HG02678 (cell line): ENCODE measurements around the gene JARID2.
A peak's percentile ranks its signal among the peaks of the same experiment; 100 is the strongest.

Experiments used
- ATAC-seq: cut with Tn5 transposase; IDR thresholded peaks from one replicate; pipeline ENCODE4 v1.9.1; 2021; ENCODE audit warnings: mild to moderate bottlenecking, moderate library complexity; ENCODE audit not compliant: unreplicated experiment

JARID2 gene

DNA sequence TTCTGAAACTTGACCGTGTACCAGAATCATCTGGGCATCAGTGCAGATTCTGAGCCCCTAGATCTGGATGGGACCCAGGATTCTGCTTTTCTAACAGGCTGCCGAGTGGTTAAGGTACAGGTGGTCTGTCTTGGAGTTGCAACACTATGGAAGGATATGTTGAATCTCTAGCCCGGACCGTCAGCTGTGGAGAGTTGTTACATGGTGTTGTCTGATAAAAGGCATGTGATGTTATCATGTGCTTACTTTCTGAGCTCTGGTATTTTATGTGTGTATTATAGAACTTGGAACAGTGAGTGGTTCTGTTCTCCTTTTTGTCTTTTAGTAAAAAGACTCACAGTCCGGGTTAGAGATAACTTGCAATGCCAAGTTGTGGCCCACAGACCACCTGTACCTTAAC is 123.0 kb downstream of the JARID2 start:
- no peak for ATAC-seq

DNA sequence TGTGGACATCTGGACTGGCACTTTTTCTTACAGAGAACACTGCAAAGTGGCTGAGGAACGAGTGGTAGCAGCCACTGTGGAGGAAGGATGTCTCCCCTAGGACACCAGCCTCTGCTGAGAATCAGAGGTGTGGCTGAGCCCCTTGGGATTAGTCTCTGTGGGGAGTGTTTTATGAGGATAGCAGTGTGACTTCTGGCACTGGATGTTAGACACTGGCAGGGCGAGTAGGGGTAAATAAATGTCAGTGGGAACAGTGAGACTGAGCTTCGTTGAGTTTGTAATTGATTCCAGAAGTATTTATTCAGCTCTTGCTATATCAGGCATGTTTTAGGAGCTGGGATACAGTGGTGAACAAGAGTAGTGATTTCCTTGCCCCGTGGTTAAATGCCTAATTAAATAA is 124.0 kb downstream of the JARID2 start:
- ATAC-seq = no peak

DNA sequence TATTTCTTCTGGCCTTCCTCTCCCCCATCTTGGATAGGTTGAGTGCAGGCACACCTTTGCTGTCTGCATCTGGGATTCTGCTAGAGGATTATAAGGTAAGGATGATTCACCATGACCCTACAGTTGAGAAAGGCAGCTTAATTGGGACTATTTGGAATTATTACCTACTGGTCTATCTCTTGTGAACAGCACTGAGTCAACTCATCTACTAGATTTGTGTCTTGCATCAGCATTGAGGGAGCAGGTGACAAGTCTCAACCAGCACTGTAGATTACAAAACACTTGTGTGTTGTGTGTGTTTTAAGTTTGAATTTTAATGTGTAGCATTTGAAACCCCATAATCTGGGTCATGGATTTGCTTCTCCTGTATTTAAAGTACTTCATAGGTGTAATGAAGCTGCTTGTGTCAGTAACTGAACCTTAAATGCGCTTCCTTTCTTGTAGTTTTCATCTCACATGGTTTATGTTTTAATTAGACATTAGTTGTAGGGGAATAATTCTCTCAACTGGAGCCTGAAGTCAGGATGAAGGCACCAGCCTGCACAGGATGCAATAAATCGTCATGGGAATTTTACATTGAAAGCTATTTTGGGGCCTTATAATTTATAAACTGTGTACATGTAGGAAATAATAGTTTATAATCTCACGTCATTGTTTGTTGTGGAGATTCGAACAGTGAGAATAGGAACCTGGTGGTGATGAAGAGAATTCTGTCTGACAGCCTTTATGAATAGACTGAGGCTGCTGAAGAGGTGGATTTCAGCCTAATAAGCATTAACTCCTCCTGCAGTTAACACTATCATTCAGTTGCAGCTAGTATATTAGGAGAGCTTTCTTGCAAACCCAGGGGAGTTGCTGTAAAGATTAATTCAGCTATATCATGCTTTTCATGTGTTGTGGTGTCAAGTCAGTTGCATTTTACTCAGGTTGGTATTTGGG is 125.1 kb downstream of the JARID2 start:
- ATAC-seq = no peak

DNA sequence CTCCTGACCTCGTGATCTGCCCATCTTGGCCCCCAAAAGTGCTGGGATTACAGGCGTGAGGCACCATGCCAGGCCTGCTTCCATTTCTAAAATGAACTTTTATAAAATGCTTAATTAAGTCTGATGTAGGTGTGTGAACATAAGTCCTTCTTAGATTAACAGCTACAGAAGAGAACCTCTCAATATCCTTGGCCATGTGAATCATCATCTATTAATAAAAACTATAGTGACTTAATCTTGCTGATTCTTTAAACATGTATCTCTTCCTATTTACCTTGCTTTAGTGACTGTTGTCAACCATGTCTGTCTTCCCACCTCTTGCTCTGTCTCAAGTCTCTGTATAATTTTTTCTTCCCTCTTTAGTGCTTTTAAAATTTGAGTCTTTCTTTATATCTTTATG is 127.1 kb downstream of the JARID2 start:
- no peak for ATAC-seq

DNA sequence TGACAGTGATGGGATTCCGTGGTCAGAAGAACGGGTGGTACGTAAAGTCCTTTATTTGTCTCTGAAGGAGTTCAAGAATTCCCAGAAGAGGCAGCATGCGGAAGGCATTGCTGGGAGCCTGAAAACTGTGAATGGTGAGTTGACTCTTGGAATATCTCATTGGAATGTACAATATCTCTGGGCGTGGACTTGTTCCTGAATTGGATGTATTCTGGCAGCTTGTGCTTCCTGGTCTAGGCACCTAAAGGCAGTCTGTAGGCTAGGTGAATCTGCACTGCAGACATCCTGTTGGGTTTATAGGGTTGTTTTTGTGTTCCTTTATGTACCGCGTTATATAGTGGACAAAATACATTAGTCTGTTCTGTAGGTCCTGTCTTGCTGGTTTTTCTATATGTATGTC is 128.2 kb downstream of the JARID2 start:
- no peak for ATAC-seq

DNA sequence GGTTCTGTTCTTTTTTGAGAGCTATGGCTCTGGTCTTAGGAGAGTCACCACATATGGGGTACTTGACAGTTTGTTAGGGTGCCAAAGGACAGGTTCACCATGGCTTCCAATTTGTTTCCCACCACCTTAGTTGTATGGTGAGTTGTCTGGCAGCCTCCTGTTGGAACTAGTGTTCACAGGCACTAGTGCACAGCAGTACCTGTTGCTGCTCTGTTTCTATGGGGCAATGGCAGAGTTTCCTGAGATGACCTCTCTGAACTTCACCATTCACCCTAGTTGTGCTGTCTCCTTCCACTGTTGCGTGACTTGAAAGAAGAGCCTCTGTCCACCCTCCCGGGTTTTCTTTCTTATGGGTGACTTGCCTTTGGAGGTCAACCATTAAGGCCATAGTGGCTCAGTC is 129.1 kb downstream of the JARID2 start:
- no peak for ATAC-seq

DNA sequence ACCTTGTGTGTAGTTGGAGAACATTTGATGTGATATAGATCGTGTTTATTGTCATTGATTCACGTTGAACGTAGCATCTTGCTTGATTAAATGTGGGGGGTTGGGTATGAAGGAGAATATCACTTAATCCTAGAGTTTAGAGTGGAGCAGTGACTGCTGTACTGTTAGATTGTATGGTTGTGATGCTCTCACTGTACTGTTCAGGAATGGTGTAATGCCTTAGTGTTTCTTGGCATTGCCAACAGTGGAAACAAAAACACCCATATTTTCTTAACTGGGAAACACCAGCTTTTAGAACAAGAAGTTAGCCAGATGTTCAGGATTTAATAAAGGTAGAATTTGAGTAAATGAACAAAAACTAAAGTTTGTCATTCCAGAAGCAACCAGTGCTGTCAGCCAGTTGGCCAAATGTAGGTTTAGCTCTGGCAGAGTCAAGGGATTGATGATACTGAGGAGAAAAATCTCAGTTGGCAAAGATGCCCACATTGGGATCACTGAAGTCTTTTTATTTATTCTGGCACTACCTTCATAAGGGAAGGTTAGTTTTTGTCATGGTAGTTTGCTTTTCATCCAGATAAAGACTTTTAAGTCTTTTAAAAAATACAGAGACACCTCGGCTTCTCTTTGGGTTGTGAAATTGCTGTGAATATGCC is 129.9 kb downstream of the JARID2 start:
- ATAC-seq = no peak

DNA sequence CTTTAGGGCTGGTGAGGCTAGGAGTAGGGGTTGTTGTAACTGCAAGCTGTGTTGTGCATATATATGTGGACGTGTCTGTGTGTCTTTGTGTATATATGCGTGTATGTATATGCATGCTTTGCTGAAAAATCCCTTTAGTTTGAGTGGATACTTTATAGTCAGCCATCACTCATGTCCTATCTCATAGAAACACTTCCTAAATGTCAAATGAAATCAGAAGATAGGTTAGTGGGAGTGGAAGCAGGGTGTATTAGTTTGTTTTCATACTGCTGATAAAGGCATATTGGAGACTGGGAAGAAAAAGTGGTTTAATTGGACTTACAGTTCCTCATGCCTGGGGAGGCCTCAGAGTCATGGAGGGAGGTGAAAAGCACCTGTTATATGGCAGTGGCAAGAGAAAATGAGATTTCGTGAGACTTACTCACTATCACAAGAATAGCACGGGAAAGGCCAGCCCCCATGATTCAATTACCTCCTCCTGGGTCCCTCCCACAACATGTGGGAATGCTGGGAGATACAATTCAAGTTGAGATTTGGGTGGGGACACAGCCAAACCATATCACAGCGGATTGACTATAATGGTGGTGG is 131.1 kb downstream of the JARID2 start:
- ATAC-seq = no peak

DNA sequence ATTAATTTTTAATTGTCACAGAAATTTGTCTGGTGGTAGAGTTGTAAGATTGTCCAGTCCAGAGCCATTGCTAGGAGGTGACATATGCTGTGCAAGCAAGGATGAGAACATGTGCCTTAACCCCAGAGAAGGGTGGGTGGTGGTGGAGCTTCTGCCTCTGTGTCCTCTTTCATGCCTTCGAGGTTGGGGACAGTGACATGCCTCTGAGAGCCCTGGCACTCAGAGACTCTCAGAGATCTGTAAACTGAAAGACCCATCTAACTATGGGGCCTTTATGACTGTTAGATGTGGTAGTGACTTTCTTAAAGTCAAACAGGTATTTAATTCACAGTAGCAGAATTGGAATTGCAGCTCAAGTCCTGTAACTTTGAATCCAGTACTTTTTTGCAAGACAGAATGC is 132.4 kb downstream of the JARID2 start:
- ATAC-seq = no peak

DNA sequence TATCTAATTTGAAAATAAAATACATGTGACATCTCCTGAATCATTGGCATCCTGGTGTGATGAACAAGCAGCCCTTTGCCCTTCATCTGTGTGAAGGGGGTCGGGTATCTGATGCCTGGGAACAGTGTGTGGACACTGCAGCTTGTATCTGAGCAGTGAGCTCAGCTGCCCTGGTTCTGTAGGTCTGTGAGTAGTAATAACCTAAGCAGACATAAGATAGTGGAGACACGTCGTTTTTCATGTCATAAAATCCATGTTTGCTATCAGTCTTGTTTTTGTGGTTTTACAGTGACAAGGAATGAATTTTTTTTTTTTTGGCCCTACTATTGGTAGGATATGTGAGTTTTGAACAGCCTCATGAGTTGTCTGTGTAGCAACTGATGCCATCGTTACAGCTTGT is 133.0 kb downstream of the JARID2 start:
- no peak for ATAC-seq

DNA sequence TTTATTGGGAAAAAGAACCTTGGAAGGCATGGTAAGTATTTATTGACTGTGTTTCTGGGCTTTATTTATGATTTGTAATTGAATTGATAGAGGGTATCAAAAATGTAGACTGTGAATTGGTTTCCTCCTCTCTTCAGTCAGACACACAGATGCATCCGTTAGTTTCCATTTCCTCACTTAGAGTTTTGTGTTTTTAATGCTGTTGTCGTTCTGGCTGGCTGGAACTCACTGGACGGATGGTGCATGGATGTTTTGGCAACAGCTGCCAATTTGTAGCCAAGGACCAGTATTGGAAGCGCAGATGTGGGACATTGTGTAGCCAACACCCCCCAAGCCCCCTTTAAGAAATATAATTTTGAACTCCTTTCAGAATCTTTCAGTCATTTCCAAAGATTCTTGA is 134.5 kb downstream of the JARID2 start:
- no peak for ATAC-seq

DNA sequence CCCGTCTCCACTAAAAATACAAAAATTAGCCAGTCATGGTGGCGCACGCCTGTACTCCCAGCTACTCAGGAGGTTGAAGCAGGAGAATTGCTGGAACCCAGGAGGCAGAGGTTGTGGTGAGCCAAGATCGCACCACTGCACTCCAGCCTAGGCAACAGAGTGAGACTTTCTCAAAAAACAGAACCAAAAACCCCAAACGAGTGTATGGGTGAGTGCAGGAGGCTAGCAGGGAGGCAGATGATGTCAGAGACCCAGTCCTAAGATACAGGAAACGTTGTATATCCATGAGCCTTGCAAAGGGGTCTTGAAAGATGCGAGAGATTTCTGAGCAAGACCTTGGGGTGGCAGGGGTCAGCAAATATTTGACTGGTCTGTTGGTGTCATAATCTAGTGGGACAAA is 136.2 kb downstream of the JARID2 start:
- no peak for ATAC-seq

DNA sequence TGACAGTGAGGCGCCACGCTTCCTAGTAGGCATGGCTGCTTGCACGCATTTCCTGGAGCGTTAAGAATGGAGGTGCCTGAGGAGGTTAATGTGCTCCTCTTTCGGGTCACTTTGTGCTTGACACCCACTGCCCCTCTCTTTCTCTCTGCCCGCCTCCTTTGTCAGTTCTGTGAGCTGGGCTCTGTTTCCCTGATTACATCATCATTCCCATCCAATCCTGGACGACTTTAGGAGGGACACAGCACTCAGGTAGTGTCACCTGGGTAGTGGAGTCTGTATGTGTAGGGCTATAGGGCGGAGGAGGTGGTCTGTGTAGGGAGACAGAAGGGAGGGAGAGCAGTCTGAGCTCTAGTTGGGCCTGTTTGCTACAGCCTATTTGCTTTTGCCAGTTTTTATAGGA is 136.8 kb downstream of the JARID2 start:
- ATAC-seq = no peak

DNA sequence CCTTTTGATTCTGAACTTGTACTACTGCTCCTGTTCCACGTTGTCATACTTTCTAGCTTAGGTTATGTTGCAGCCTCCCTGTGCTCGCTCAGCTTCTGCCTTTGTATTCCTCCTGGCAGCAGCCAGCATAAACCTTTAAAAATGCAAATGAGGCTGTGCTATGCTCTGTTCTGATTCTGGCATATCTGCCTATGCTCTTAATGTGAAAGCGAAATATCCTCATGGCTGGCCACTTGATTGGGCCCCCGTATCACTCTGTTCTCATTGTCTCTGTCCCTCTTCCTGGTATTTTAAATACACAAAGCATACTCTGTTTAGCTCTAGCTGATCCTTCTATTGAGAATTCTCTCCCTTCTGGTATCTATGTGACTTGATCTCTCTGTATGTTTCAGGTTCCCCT is 139.0 kb downstream of the JARID2 start:
- peak; percentile 53 for ATAC-seq

DNA sequence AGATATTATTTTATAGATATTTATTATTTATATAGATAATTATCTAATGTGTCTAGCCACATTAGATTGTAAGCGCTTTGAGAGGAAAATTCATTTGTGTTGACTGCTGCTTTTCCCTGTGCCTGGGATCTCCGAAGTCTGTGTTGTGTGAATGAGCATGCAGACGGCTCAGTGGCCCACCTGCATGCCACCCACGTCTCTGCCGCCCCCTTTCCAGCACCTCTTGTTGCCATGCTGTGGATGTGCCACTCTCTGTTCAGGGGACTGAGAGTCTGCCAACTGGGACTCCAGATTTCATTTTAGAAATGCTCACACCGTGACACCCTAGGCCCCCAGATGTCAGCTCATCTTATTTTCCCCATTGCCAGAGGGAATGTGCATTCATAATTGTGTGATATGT is 139.7 kb downstream of the JARID2 start:
- no peak for ATAC-seq

DNA sequence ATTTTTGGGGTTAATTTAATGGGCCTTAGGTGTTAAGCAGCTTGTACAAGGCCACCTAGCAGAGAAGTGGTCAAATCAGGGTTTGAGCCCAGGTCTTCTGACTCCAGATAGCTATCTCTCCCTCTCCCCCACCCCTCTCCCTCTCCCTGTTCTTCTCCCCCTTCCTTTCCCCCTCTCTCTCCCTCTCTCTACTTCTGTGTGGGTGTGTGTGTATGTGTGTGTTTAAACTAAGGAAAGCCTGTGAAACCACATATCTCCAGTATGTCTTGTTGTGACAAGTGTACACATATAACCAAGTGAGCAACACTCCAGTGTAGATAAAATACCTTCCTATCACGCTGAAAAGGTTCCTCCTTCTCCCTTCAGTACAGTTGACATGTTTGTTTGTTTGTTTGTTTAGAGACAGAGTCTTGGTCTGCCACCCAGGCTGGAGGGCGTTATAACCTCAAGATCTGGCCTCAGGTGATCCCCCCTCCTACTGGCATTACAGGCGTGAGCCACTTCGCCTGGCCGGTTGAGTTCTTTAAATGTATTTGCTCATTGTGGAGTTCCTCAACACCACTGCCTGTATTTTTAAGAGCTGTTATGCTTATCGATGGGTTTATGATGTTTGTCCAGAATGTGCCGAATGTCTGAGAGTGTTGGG is 140.4 kb downstream of the JARID2 start:
- ATAC-seq = no peak

DNA sequence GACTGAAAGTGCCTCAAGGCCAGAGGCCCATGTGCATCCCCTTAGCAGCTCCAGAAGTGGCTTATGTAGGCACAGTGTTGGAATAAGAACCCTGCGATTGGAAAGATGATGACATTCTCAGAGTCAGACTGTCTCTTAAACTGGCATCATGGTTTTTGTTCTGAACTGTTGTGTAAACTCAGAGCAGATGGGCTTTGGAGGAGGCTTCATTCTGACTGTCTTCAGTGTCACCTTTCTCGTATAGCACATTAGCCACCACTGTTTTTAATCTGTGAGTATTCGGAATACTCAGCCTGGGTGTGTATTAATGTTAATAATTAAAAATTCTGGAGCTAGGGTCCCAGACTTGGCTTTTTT is 140.9 kb downstream of the JARID2 start:
- ATAC-seq = no peak

DNA sequence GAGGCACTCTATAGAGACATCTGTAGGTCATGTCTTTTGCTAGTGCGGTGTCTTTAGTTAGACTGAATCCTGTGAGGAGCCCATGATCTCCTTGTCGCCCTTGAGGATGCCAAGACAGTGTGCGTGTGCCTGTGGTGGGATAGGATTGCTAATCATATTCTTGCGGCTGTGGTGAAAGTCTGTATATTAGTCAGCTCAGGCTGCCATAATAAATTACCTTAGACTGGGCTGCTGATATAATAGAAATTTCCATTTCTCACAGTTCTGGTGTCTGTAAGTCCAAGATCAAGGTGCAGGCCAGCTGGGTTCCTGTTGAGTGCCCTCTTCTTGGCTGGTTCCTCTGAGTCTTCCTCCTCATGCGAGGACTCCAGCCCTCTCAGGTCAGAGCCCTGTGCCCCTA is 141.2 kb downstream of the JARID2 start:
- ATAC-seq = no peak

DNA sequence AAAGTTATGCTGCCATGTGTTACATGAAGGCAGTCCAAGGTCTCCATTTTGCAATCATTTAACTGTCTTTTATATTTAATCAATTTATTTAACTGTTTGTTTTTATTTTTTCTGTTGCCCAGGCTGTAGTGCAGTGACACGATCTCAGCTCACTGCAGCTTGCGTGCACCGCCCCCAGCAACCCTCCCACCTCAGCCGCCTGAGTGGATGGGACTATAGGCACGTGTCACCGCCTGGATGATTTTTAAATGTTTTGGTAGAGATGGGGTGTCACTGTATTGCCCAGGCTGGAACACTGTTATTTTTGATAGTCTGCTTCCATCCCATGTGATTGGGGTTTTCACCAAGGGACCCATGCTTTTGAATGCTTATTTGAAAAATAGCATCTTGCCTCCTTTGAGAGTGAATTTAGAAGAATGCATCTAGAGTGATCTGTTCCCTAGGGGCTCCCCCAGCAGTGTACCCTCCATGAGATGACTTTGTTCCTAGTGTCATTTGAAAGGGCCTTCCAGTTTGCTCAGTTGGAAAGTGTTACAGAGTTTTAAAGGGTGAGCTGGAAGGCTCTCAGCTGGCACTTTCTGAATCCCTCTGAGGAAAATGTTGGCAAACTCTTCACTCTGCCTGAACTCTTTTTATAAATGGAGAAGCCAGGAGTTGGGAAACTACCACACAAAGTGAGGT is 143.4 kb downstream of the JARID2 start:
- ATAC-seq = no peak

DNA sequence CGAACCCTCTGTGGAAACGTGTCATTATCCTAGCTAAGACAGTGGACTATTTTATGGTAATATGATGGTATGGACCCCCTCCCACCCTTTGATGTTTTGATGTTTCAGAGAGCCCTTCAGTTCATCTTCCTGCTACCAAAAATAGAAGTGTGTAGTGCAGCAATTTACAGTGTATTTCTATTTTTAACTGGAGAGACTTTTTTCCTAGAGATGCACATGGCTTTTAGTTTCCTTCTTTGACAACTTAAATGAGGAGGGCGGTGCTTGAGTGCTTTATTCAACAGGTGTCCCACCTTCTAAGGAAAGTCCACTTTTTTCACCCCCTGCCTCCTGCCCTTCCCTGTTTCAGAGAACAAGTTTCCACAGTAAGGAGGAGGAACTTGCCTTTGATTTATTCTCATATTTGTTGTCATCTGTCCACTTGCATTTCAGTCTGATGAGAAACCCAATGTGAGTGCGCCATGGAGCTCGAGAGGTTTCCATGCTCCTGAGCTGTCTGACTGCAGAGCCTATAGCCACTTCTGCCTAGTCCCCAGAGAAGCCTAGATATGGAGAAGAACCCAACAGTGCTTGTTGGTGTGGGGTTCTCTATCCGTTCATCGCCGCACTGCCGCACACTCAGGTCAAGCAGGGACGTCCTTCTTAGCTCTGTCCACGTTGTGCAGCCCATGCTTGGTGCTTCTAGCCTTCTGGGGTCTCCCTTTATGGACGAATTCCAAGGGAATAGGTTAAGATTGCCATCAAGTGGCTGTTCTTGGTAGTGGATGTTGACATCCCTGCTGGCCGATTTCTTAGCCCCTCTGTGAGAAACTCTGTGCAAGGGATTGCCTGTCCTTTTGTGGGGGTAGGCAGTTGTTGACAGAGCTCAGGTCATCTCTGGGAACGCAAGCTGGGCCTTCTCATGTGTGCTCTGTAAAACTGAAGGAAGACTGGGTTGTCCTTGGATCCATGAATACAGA is 144.2 kb downstream of the JARID2 start:
- peak; percentile 43 for ATAC-seq
